Fibroblast of upper back skin (primary cell): Measurements from ENCODE around the gene MTA1.

Source experiments
- DNase-seq: peaks from one replicate; pipeline ENCODE4 v3.0.0-alpha.2; 2013

Gene MTA1

GRCh38 chr14:105425823-105426247 is 6.2 kb downstream of the MTA1 start:
- DNase-seq = no peak

- no peak for DNase-seq
Measured at GRCh38 chr14:105426416-105427130, 6.9 kb downstream of the MTA1 start.

GRCh38 chr14:105427412-105427811 is 7.8 kb downstream of the MTA1 start:
- DNase-seq = no peak

- no peak for DNase-seq
Measured at GRCh38 chr14:105427936-105428485, 8.4 kb downstream of the MTA1 start.

GRCh38 chr14:105430042-105430441 is 10.4 kb downstream of the MTA1 start:
- DNase-seq = no peak

GRCh38 chr14:105430565-105430964 is 10.9 kb downstream of the MTA1 start:
- peak; percentile 66 for DNase-seq

- DNase-seq = no peak
Measured at GRCh38 chr14:105431256-105431655, 11.6 kb downstream of the MTA1 start.

GRCh38 chr14:105432657-105433056 is 13.0 kb downstream of the MTA1 start:
- peak; percentile 13 for DNase-seq

GRCh38 chr14:105433161-105433605 is 13.6 kb downstream of the MTA1 start:
- DNase-seq = no peak

GRCh38 chr14:105436402-105436801 is 16.8 kb downstream of the MTA1 start:
- no peak for DNase-seq

GRCh38 chr14:105436891-105437722 is 17.5 kb downstream of the MTA1 start:
- no peak for DNase-seq

GRCh38 chr14:105437723-105438500 is 18.3 kb downstream of the MTA1 start:
- no peak for DNase-seq

GRCh38 chr14:105439179-105439578 is 19.6 kb downstream of the MTA1 start:
- no peak for DNase-seq

GRCh38 chr14:105439710-105440553 is 20.3 kb downstream of the MTA1 start:
- DNase-seq = no peak

GRCh38 chr14:105440554-105440900 is 20.9 kb downstream of the MTA1 start:
- DNase-seq = no peak

GRCh38 chr14:105440992-105441391 is 21.4 kb downstream of the MTA1 start:
- no peak for DNase-seq

- no peak for DNase-seq
Measured at GRCh38 chr14:105442125-105442524, 22.5 kb downstream of the MTA1 start.

- no peak for DNase-seq
Measured at GRCh38 chr14:105442834-105443233, 23.2 kb downstream of the MTA1 start.

- no peak for DNase-seq
Measured at GRCh38 chr14:105444859-105445258, 25.2 kb downstream of the MTA1 start.

GRCh38 chr14:105445290-105445689 is 25.7 kb downstream of the MTA1 start:
- DNase-seq = no peak

- no peak for DNase-seq
Measured at GRCh38 chr14:105445901-105446845, 26.5 kb downstream of the MTA1 start.
